T follicular helper cell (primary cell): Measurements from ENCODE around the gene TRIM8.

Source experiments
- DNase-seq: peaks from one replicate; pipeline ENCODE4 v3.0.0-alpha.2; 2020; ENCODE audit warnings: low read depth

TRIM8 gene

GRCh38 chr10:102632394-102633111 lies 11.7 kb upstream of the TRIM8 start:
- no peak for DNase-seq

- DNase-seq, result no peak
These were observed 11.0 kb upstream of the TRIM8 start for GRCh38 chr10:102633287-102633686.

GRCh38 chr10:102633848-102634247 lies 10.4 kb upstream of the TRIM8 start:
- no peak for DNase-seq

- no peak for DNase-seq
These were observed 9.6 kb upstream of the TRIM8 start for GRCh38 chr10:102634686-102635085.

- no peak for DNase-seq
These were observed 8.9 kb upstream of the TRIM8 start for GRCh38 chr10:102635377-102635776.

GRCh38 chr10:102639537-102639936 lies 4.7 kb upstream of the TRIM8 start:
- DNase-seq, result no peak

- no peak for DNase-seq
These were observed 2.9 kb upstream of the TRIM8 start for GRCh38 chr10:102641402-102641801.

GRCh38 chr10:102641880-102642735 lies 2.2 kb upstream of the TRIM8 start:
- DNase-seq, result peak; percentile 96

- DNase-seq, result peak; percentile 40
These were observed 1.4 kb upstream of the TRIM8 start for GRCh38 chr10:102642736-102643335.

- no peak for DNase-seq
These were observed 778 bp upstream of the TRIM8 start for GRCh38 chr10:102643336-102644065.

- peak; percentile 75 for DNase-seq
These were observed 538 bp downstream of the TRIM8 start for GRCh38 chr10:102644646-102645387.

GRCh38 chr10:102645388-102645740 lies 1.1 kb downstream of the TRIM8 start:
- DNase-seq, result peak; percentile 34

GRCh38 chr10:102645741-102646609 lies 1.7 kb downstream of the TRIM8 start:
- peak; percentile 65 for DNase-seq

- DNase-seq, result peak; percentile 35
These were observed 2.5 kb downstream of the TRIM8 start for GRCh38 chr10:102646610-102647442.

- no peak for DNase-seq
These were observed 3.4 kb downstream of the TRIM8 start for GRCh38 chr10:102647443-102648268.

- DNase-seq, result no peak
These were observed 4.1 kb downstream of the TRIM8 start for GRCh38 chr10:102648269-102648888.

GRCh38 chr10:102648889-102649796 lies 4.9 kb downstream of the TRIM8 start:
- DNase-seq, result no peak
